ENCODE results near the gene JAKMIP3. TPM values are rescaled to one million over a fixed set of nuclear protein-coding genes. Genes with fewer than 3 reads are reported as not detected.
A peak's percentile ranks its signal among the peaks of the same experiment; 100 is the strongest.

Gene JAKMIP3
- total and polyA plus RNA-seq, 8 donors: 0.18 to 1.1 (median 0.44) TPM; not detected in 2

GRCh38 chr10:132096863-132097478 lies 31.2 kb downstream of the JAKMIP3 start:
- no peak overlapping the region for H3K4me3 ChIP-seq
- no peaks in the 10 kb centered on the region for H3K36me3 ChIP-seq
- H3K27me3 ChIP-seq: peaks cover 0 to 23% (median 0%) of the 10 kb centered on the region in 3 donors
- H3K9me3 ChIP-seq: no peaks in the 10 kb centered on the region
- intact Hi-C loops (cut with DNase I; ENCODE audit: low total_unique reads): no loop called here
- H3K27ac ChIP-seq: no peak overlapping the region
- no peak for TF ChIP-seq POLR2AphosphoS5 (IDR thresholded peaks at IDR 0.05)
- no peak for TF ChIP-seq POLR2A (IDR thresholded peaks at IDR 0.05)
- TF ChIP-seq EP300 (IDR thresholded peaks at IDR 0.05): no peak
- TF ChIP-seq CTCF (IDR thresholded peaks at IDR 0.05): no peak
- peak; percentile 0 to 18 for DNase-seq
- H3K4me1 ChIP-seq: no peaks in the 10 kb centered on the region
- 86 to 96% (median 94%) methylated on average over 22 of the region's 22 CpGs for WGBS, 5 donors

- Histone ChIP-seq H3K4me1 (no peaks in the 10 kb centered on the region), H3K9me3 (no peaks in the 10 kb centered on the region), H3K27me3 (peaks cover 0 to 23% (median 0%) of the 10 kb centered on the region in 3 donors), H3K27ac (no peak overlapping the region), H3K36me3 (no peaks in the 10 kb centered on the region), H3K4me3 (no peak overlapping the region)
- intact Hi-C loops (cut with DNase I; ENCODE audit: low total_unique reads): no loop called here
- TF ChIP-seq EP300 (IDR thresholded peaks at IDR 0.05) (no peak), CTCF (IDR thresholded peaks at IDR 0.05) (no peak), POLR2AphosphoS5 (IDR thresholded peaks at IDR 0.05) (no peak), POLR2A (IDR thresholded peaks at IDR 0.05) (no peak)
- peak in 1 of 2 donors; percentile 8 for DNase-seq
- WGBS, 5 donors: 56 to 98% (median 73%) methylated on average over 5 of the region's 5 CpGs
These were observed 32.0 kb downstream of the JAKMIP3 start for GRCh38 chr10:132097609-132098377.

- intact Hi-C loops (cut with DNase I; ENCODE audit: low total_unique reads): no loop called here
- 61 to 79% (median 64%) methylated on average over 14 to 24 of the region's 24 CpGs for WGBS, 5 donors
- Histone ChIP-seq H3K4me3 (no peak overlapping the region), H3K27ac (no peak overlapping the region), H3K36me3 (no peaks in the 10 kb centered on the region), H3K4me1 (no peaks in the 10 kb centered on the region), H3K9me3 (no peaks in the 10 kb centered on the region), H3K27me3 (peaks cover 0 to 18% (median 0%) of the 10 kb centered on the region in 3 donors)
- DNase-seq: peak in 1 of 2 donors; percentile 14
- no peak for TF ChIP-seq POLR2A (IDR thresholded peaks at IDR 0.05)
- TF ChIP-seq POLR2AphosphoS5 (IDR thresholded peaks at IDR 0.05): no peak
- TF ChIP-seq CTCF (IDR thresholded peaks at IDR 0.05): no peak
- TF ChIP-seq EP300 (IDR thresholded peaks at IDR 0.05): no peak
These were observed 33.0 kb downstream of the JAKMIP3 start for GRCh38 chr10:132098539-132099388.
